Smooth muscle cell (in vitro differentiated cells): ENCODE data around the gene EVC. TPM values are rescaled to one million over a fixed set of nuclear protein-coding genes. Genes with fewer than 3 reads are reported as not detected.

ENCODE experiments used
- DNase-seq: peaks from one replicate; lab custom pipeline; 2025; ENCODE audit not compliant: unreplicated experiment; lab: John Stamatoyannopoulos, UW
- H2AFZ ChIP-seq: fragments of 200-600 bp; sonication (generic); 2 replicates; pipeline ENCODE4 v1.6.0; 2016; ENCODE audit warnings: antibody characterized with exemption, low read depth, mild to moderate bottlenecking
- H3F3A ChIP-seq: fragments of 200-600 bp; sonication (generic); 2 replicates; pipeline ENCODE4 v1.6.0; 2017; ENCODE audit warnings: antibody characterized with exemption, low read depth
- H3K27ac ChIP-seq: fragments of 200-600 bp; sonication (generic); 2 replicates; pipeline ENCODE4 v1.5.1; 2016; ENCODE audit warnings: low read depth, mild to moderate bottlenecking
- H3K27me3 ChIP-seq: fragments of 200-600 bp; sonication (generic); 2 replicates; pipeline ENCODE4 v1.6.1; 2016; ENCODE audit warnings: low read depth, mild to moderate bottlenecking
- H3K36me3 ChIP-seq: fragments of 200-600 bp; sonication (generic); 2 replicates; pipeline ENCODE4 v1.5.1; 2016; ENCODE audit warnings: low read depth
- H3K4me1 ChIP-seq: fragments of 200-600 bp; sonication (generic); 2 replicates; pipeline ENCODE4 v1.5.1; 2016; ENCODE audit warnings: low read depth
- H3K4me2 ChIP-seq: fragments of 200-600 bp; sonication (generic); 2 replicates; pipeline ENCODE4 v1.6.0; 2016; ENCODE audit warnings: mild to moderate bottlenecking
- H3K4me3 ChIP-seq: fragments of 200-600 bp; sonication (generic); 2 replicates; pipeline ENCODE4 v1.5.1; 2016; ENCODE audit warnings: mild to moderate bottlenecking
- H3K79me2 ChIP-seq: fragments of 200-600 bp; sonication (generic); 2 replicates; pipeline ENCODE4 v1.6.0; 2016; ENCODE audit warnings: low read depth, mild to moderate bottlenecking
- H3K9ac ChIP-seq: fragments of 200-600 bp; sonication (generic); 2 replicates; pipeline ENCODE4 v1.6.0; 2016; ENCODE audit warnings: low read depth
- H3K9me3 ChIP-seq: fragments of 200-600 bp; sonication (generic); replicated peaks from 2 replicates; pipeline ENCODE4 v1.5.1; 2016; ENCODE audit warnings: low read depth
- H4K20me1 ChIP-seq: fragments of 200-600 bp; sonication (generic); 2 replicates; pipeline ENCODE4 v1.6.0; 2016; ENCODE audit warnings: low read depth
- CTCF ChIP-seq: fragments of 200-600 bp; sonication (generic); IDR thresholded peaks from 2 replicates; pipeline ENCODE4 v1.5.1; 2017; ENCODE audit warnings: borderline replicate concordance, mild to moderate bottlenecking, antibody characterized with exemption; ENCODE audit not compliant: insufficient read depth, poor library complexity, severe bottlenecking
- WGBS: methylation state at CpG from one replicate; pipeline ENCODE4 v1.1.7; 2016; ENCODE audit warnings: low lambda C conversion rate; 5-methylcytosine and 5-hydroxymethylcytosine counted together
- polyA plus RNA-seq: library from polyadenylated mRNA; unstranded; fragments of >200 nt; fragmentation: Nextera tagmentation; extraction: Ambion mirVana; gene quantifications from 2 replicates; pipeline ENCODE4 v1.2.1, GENCODE V29; 2016
- total RNA-seq: library from RNA; depleted of rRNA; stranded (reverse); fragments of >200 nt; gene quantifications from 2 replicates; pipeline ENCODE4 v1.2.3, GENCODE V29; 2014

EVC gene
- total and polyA plus RNA-seq, 2 experiments from 2014 or later, result 7.5 to 15.5 TPM

DNA sequence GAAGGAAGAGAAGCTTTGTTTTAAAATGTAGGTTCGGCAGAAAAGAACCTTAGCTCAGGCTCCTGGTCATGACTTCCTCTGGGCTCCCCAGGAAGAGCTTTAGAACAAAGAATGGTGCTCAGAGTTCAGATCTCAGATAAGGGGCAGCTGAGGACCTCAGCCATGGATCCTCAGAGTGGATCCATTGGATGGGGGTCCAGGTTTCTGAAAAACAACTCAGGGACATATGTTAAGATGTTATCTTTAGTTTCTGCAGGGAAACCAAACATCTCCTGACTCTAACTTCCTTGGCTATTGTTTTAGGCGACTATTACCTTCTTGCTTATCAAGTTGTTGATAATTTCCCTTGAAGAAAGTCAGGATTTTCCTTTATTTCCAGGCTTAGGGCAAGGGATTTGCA lies 5.4 kb downstream of the EVC start:
- no peak overlapping the region for H3K4me3 ChIP-seq
- H3K4me1 ChIP-seq, result no peaks in the 10 kb centered on the region
- no peaks in the 10 kb centered on the region for H3K27me3 ChIP-seq
- H3F3A ChIP-seq, result peaks cover 4% of the 10 kb centered on the region
- no peak for TF ChIP-seq CTCF
- peaks cover 6% of the 10 kb centered on the region for H3K9me3 ChIP-seq
- no peak overlapping the region for H3K27ac ChIP-seq
- H2AFZ ChIP-seq, result no peak overlapping the region
- H3K4me2 ChIP-seq, result no peak overlapping the region
- H3K9ac ChIP-seq, result no peak overlapping the region
- H4K20me1 ChIP-seq, result peaks cover 78% of the 10 kb centered on the region
- DNase-seq, result no peak
- H3K79me2 ChIP-seq, result peaks cover 80% of the 10 kb centered on the region
- 87% methylated on average over 2 of the region's 2 CpGs for WGBS
- H3K36me3 ChIP-seq, result peaks cover 9% of the 10 kb centered on the region

DNA sequence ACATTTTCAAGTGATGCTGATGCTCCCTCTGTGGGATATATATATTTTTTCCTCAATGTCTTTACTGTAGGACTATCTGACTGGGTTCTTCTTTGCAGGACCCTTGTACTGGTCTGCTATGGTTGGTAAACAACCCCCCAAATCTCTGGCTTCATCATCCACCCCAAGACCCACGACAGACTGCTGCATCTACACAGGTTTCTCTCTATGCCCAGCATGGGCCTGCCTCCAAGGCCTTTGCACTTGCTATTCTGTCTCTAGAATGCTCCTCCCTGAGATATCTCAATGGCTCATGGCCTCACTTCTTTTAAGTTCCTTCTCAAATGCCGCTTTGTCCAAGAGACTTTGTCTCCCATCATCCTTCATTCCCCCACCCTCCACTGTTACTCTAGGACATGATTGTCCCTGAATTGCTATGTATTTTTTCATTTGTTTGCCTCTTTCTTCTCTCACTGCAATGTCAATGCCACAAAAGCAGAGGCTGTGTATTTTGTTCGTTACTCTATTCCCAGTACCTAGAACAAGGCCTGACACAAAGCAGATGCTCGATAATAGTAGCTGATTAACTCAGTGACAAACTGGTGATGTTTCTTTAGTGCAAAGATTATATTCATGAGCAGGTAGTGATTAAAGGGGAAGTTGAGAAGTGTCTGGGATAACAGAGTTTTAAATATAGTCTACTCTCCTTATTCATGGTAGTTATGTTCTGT lies 6.6 kb downstream of the EVC start:
- peaks cover 9% of the 10 kb centered on the region for H3K36me3 ChIP-seq
- peaks cover 70% of the 10 kb centered on the region for H3K79me2 ChIP-seq
- peaks cover 89% of the 10 kb centered on the region for H4K20me1 ChIP-seq
- H3K27me3 ChIP-seq, result no peaks in the 10 kb centered on the region
- H3F3A ChIP-seq, result no peaks in the 10 kb centered on the region
- no peaks in the 10 kb centered on the region for H3K4me1 ChIP-seq
- no peak overlapping the region for H3K4me2 ChIP-seq
- TF ChIP-seq CTCF, result no peak
- 93% methylated on average over 4 of the region's 4 CpGs for WGBS
- no peak for DNase-seq
- no peak overlapping the region for H3K4me3 ChIP-seq
- no peak overlapping the region for H2AFZ ChIP-seq
- no peak overlapping the region for H3K9ac ChIP-seq
- peaks cover 6% of the 10 kb centered on the region for H3K9me3 ChIP-seq
- H3K27ac ChIP-seq, result no peak overlapping the region

GRCh38 chr4:5718411-5718810 lies 7.4 kb downstream of the EVC start:
- H3K79me2 ChIP-seq, result peaks cover 63% of the 10 kb centered on the region
- no peaks in the 10 kb centered on the region for H3K4me1 ChIP-seq
- no peak for TF ChIP-seq CTCF
- WGBS, result 68% methylated on average over 4 of the region's 4 CpGs
- no peak overlapping the region for H2AFZ ChIP-seq
- no peak overlapping the region for H3K9ac ChIP-seq
- no peaks in the 10 kb centered on the region for H3F3A ChIP-seq
- no peak for DNase-seq
- no peaks in the 10 kb centered on the region for H3K27me3 ChIP-seq
- no peak overlapping the region for H3K4me2 ChIP-seq
- no peak overlapping the region for H3K27ac ChIP-seq
- H3K9me3 ChIP-seq, result peaks cover 6% of the 10 kb centered on the region
- peaks cover 88% of the 10 kb centered on the region for H4K20me1 ChIP-seq
- H3K4me3 ChIP-seq, result no peak overlapping the region
- peaks cover 9% of the 10 kb centered on the region for H3K36me3 ChIP-seq
